ENCODE measurements around the gene CALML6. TPM values are rescaled to one million over a fixed set of nuclear protein-coding genes. Genes with fewer than 3 reads are reported as not detected.

CALML6 gene
- total RNA-seq, 1 experiment from 2014 or later: 1.7 TPM

- Histone ChIP-seq H3K9ac (ENCODE audit: extremely low read depth, insufficient read length, low read length) (no peak overlapping the region), H3K23ac (ENCODE audit: insufficient read length, low read depth, low read length) (no peak overlapping the region), H3K23me2 (ENCODE audit: insufficient read length, low read depth, low read length, poor library complexity, severe bottlenecking) (no peaks in the 10 kb centered on the region), H2AFZ (ENCODE audit: low read length) (no peak overlapping the region), H2BK20ac (ENCODE audit: low read depth, low read length, poor library complexity, severe bottlenecking) (no peak overlapping the region), H3K4ac (ENCODE audit: low read depth, low read length) (no peak overlapping the region), H2BK5ac (ENCODE audit: insufficient read length, low read length) (no peak overlapping the region), H3K4me2 (ENCODE audit: insufficient read depth, insufficient read length, low read length) (no peak overlapping the region), H3K56ac (ENCODE audit: insufficient read length, low read depth, low read length) (no peak overlapping the region), H3K79me1 (ENCODE audit: insufficient read depth, low read depth, low read length, poor library complexity, severe bottlenecking) (no peaks in the 10 kb centered on the region), H4K20me1 (ENCODE audit: control insufficient read depth, insufficient read depth, insufficient read length) (no peaks in the 10 kb centered on the region), H2BK15ac (ENCODE audit: low read depth, low read length) (no peak overlapping the region), H2BK120ac (ENCODE audit: low read depth, low read length, poor library complexity, severe bottlenecking) (no peak overlapping the region), H3K79me2 (ENCODE audit: insufficient read depth, low read length) (no peaks in the 10 kb centered on the region), H3K27ac (ENCODE audit: insufficient read length, low read depth, low read length) (no peak overlapping the region), H3K9me3 (ENCODE audit: control insufficient read depth, low read depth, low read length) (no peaks in the 10 kb centered on the region), H3K4me1 (ENCODE audit: insufficient read depth, low read length) (no peaks in the 10 kb centered on the region; the same call in 1 of the 2 replicates), H2BK12ac (ENCODE audit: insufficient read length, low read depth, low read length) (no peak overlapping the region), H4K5ac (ENCODE audit: insufficient read length, low read depth, low read length) (no peak overlapping the region), H4K8ac (replicated peaks; ENCODE audit: insufficient read length, low read depth, low read length) (no peak overlapping the region), H3K27me3 (ENCODE audit: insufficient read depth, low read length) (no peaks in the 10 kb centered on the region), H3K18ac (ENCODE audit: insufficient read length, low read depth, low read length) (no peak overlapping the region), H3K14ac (ENCODE audit: insufficient read depth, low read length) (no peak overlapping the region), H4K91ac (ENCODE audit: insufficient read length, low read depth, low read length) (no peak overlapping the region), H3T11ph (ENCODE audit: low read length) (no peak overlapping the region), H2AK5ac (ENCODE audit: insufficient read length, low read length) (no peak overlapping the region)
- Mint-ChIP-seq H3K4me3 (no peak overlapping the region), H3K36me3 (ENCODE audit: insufficient read depth in 1 of 3, low read depth in 3 of 3) (no peaks in the 10 kb centered on the region), H3K9me3 (peaks cover 0 to under 1% of the 10 kb centered on the region in 2 experiments; a peak in 1 of 5 replicates), H3K4me1 (peaks cover 14 to 16% of the 10 kb centered on the region in 2 experiments), H3K27me3 (ENCODE audit: low read depth) (peaks cover 4% of the 10 kb centered on the region), H3K27ac (no peak overlapping the region; a peak in 1 of 7 replicates)
- TF ChIP-seq CTCF (conservative IDR thresholded peaks at IDR 0.05): no peak
- no peak for DNase-seq
- WGBS (ENCODE audit: extremely low coverage, insufficient read length, low lambda C conversion rate): no CpG with 5 or more reads among the region's 10 CpGs
These were observed 50.5 kb downstream of the CALML6 start for GRCh38 chr1:1965546-1965945.

Data from H9 (cell line).